GM18498 (cell line): ENCODE results near the gene PPM1G.
"Not testable (repeated sequence)": the region's sequence is repeated elsewhere in the genome, so short reads cannot be mapped to it uniquely, and the experiment has no call there.

Experiments used
- ATAC-seq: cut with Tn5 transposase; IDR thresholded peaks from one replicate; pipeline ENCODE4 v1.9.1; 2021; ENCODE audit warnings: mild to moderate bottlenecking, moderate library complexity; ENCODE audit not compliant: unreplicated experiment

Gene PPM1G

GRCh38 chr2:27409321-27410073 lies at the start of gene PPM1G:
TSS of gene PPM1G (minus strand) at chr2:27409591. CDS start at chr2:27409422, 169 bp downstream.
- peak; percentile 98 for ATAC-seq

GRCh38 chr2:27453968-27454367 lies 44.6 kb upstream of the PPM1G start:
- ATAC-seq = no peak

GRCh38 chr2:27451095-27451494 lies 41.7 kb upstream of the PPM1G start:
- ATAC-seq = no peak

- no peak for ATAC-seq
These were observed 39.0 kb upstream of the PPM1G start for GRCh38 chr2:27448381-27448780.

- no peak for ATAC-seq
These were observed 36.7 kb upstream of the PPM1G start for GRCh38 chr2:27446057-27446456.

- no peak for ATAC-seq
These were observed 36.2 kb upstream of the PPM1G start for GRCh38 chr2:27445615-27446014.

- ATAC-seq = no peak
These were observed 35.8 kb upstream of the PPM1G start for GRCh38 chr2:27445155-27445554.

GRCh38 chr2:27442920-27443282 lies 33.5 kb upstream of the PPM1G start:
- ATAC-seq = no peak

GRCh38 chr2:27441958-27442919 lies 32.8 kb upstream of the PPM1G start, which contains the start of gene KRTCAP3:
TSS of gene KRTCAP3 (plus strand) at chr2:27442381. CDS start at chr2:27442413, 32 bp downstream.
- no peak for ATAC-seq

GRCh38 chr2:27441226-27441926 lies 32.0 kb upstream of the PPM1G start:
- no peak for ATAC-seq

GRCh38 chr2:27435628-27436027 lies 26.2 kb upstream of the PPM1G start:
- no peak for ATAC-seq

GRCh38 chr2:27431395-27431794 lies 22.0 kb upstream of the PPM1G start:
- no peak for ATAC-seq

GRCh38 chr2:27428978-27429541 lies 19.7 kb upstream of the PPM1G start:
- peak; percentile 76 for ATAC-seq

- ATAC-seq = peak; percentile 90
These were observed 19.0 kb upstream of the PPM1G start, which contains the start of gene NRBP1 for GRCh38 chr2:27428213-27428977. TSS of gene NRBP1 (plus strand) at chr2:27428631. CDS start at chr2:27433274, 4,643 bp downstream.

- no peak for ATAC-seq
These were observed 18.4 kb upstream of the PPM1G start for GRCh38 chr2:27427863-27428212.

GRCh38 chr2:27425039-27425438 lies 15.6 kb upstream of the PPM1G start:
- ATAC-seq = not testable (repeated sequence)

GRCh38 chr2:27422958-27423357 lies 13.6 kb upstream of the PPM1G start:
- ATAC-seq = no peak

GRCh38 chr2:27421660-27422250 lies 12.4 kb upstream of the PPM1G start:
- ATAC-seq = no peak

- ATAC-seq = no peak
These were observed 11.6 kb upstream of the PPM1G start for GRCh38 chr2:27420996-27421395.

- no peak for ATAC-seq
These were observed 6.8 kb upstream of the PPM1G start for GRCh38 chr2:27416151-27416550.
